ENCODE data around the gene ZFAND2A.

- TF ChIP-seq CTCF (IDR thresholded peaks at IDR 0.05) (no peak), POLR2A (IDR thresholded peaks at IDR 0.05) (no peak)
Observed at GRCh38 chr7:1130021-1130990, 29.7 kb downstream of the ZFAND2A start.

Measured in uterus (tissue), 2 donors.